ENCODE data around the gene KCNJ6.
A peak's percentile ranks its signal among the peaks of the same experiment; 100 is the strongest.
"Not testable (repeated sequence)": the region's sequence is repeated elsewhere in the genome, so short reads cannot be mapped to it uniquely, and the experiment has no call there.

Gene KCNJ6

GRCh38 chr21:37932936-37933335, 16.7 kb upstream of the KCNJ6 start:
- Histone ChIP-seq H3K9me3 (replicated peaks; ENCODE audit: low read length) (peaks cover 4% of the 10 kb centered on the region), H3K9ac (ENCODE audit: low read depth, low read length) (no peak overlapping the region), H3K27me3 (ENCODE audit: control insufficient read depth, insufficient read depth, low read length) (peaks cover 2% of the 10 kb centered on the region), H3K4me3 (ENCODE audit: low read length) (no peak overlapping the region), H3K4me1 (ENCODE audit: control insufficient read depth, insufficient read depth, low read length) (no peaks in the 10 kb centered on the region), H3K4me2 (ENCODE audit: low read length) (no peak overlapping the region), H3K36me3 (ENCODE audit: insufficient read depth, low read length) (no peaks in the 10 kb centered on the region)

- Histone ChIP-seq H3K4me2 (ENCODE audit: low read length) (no peak overlapping the region), H3K27me3 (ENCODE audit: control insufficient read depth, insufficient read depth, low read length) (peaks cover 2% of the 10 kb centered on the region), H3K9me3 (replicated peaks; ENCODE audit: low read length) (peaks cover 4% of the 10 kb centered on the region), H3K4me1 (ENCODE audit: control insufficient read depth, insufficient read depth, low read length) (no peaks in the 10 kb centered on the region), H3K4me3 (ENCODE audit: low read length) (no peak overlapping the region), H3K9ac (ENCODE audit: low read depth, low read length) (no peak overlapping the region), H3K36me3 (ENCODE audit: insufficient read depth, low read length) (no peaks in the 10 kb centered on the region)
These were observed 11.5 kb upstream of the KCNJ6 start for GRCh38 chr21:37927711-37928110.

GRCh38 chr21:37921091-37921490, 4.8 kb upstream of the KCNJ6 start:
- H3K4me1 ChIP-seq (ENCODE audit: control insufficient read depth, insufficient read depth, low read length): peaks cover 12% of the 10 kb centered on the region
- no peak overlapping the region for H3K9ac ChIP-seq (ENCODE audit: low read depth, low read length)
- no peaks in the 10 kb centered on the region for H3K36me3 ChIP-seq (ENCODE audit: insufficient read depth, low read length)
- H3K27me3 ChIP-seq (ENCODE audit: control insufficient read depth, insufficient read depth, low read length): no peaks in the 10 kb centered on the region
- no peaks in the 10 kb centered on the region for H3K9me3 ChIP-seq (replicated peaks; ENCODE audit: low read length)
- no peak overlapping the region for H3K4me2 ChIP-seq (ENCODE audit: low read length)
- H3K4me3 ChIP-seq (ENCODE audit: low read length): no peak overlapping the region

GRCh38 chr21:37920302-37920701, 4.0 kb upstream of the KCNJ6 start:
- H3K36me3 ChIP-seq (ENCODE audit: insufficient read depth, low read length); H3K9me3 ChIP-seq (replicated peaks; ENCODE audit: low read length); H3K4me2 ChIP-seq (ENCODE audit: low read length); H3K4me3 ChIP-seq (ENCODE audit: low read length); H3K9ac ChIP-seq (ENCODE audit: low read depth, low read length); H3K27me3 ChIP-seq (ENCODE audit: control insufficient read depth, insufficient read depth, low read length): not testable (repeated sequence)
- peaks cover 16% of the 10 kb centered on the region for H3K4me1 ChIP-seq (ENCODE audit: control insufficient read depth, insufficient read depth, low read length)

- H3K9ac ChIP-seq (ENCODE audit: low read depth, low read length): no peak overlapping the region
- H3K27me3 ChIP-seq (ENCODE audit: control insufficient read depth, insufficient read depth, low read length): peaks cover 8% of the 10 kb centered on the region
- peak overlapping the region; percentile 83 for H3K4me2 ChIP-seq (ENCODE audit: low read length)
- no peak overlapping the region for H3K4me3 ChIP-seq (ENCODE audit: low read length)
- no peaks in the 10 kb centered on the region for H3K36me3 ChIP-seq (ENCODE audit: insufficient read depth, low read length)
- H3K9me3 ChIP-seq (replicated peaks; ENCODE audit: low read length): no peaks in the 10 kb centered on the region
- peaks cover 26% of the 10 kb centered on the region for H3K4me1 ChIP-seq (ENCODE audit: control insufficient read depth, insufficient read depth, low read length)
These were observed 1.4 kb upstream of the KCNJ6 start for GRCh38 chr21:37917612-37918011.

DNA sequence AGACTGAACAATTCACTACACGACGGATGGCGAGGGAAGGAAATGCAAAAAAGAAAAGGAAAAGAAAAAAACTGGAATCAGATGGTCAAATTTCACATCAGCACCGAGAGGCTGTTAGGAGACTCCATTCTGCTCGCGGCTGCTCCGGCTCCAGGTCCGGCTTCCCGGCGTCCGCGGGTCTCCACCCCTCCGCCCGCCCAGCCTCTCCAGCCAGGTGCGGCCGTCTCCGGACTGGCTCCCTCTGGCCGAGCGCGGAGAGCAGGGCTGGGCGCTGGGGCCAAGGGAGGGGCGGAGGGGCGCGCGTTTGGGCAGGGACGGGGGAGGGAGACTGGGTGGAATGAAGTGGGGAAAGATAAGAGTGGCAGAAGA, 332 bp downstream of the KCNJ6 start:
- peak overlapping the region; percentile 86 for H3K9ac ChIP-seq (ENCODE audit: low read depth, low read length)
- H3K27me3 ChIP-seq (ENCODE audit: control insufficient read depth, insufficient read depth, low read length): peaks cover 8% of the 10 kb centered on the region
- peak overlapping the region; percentile 82 for H3K4me3 ChIP-seq (ENCODE audit: low read length)

GRCh38 chr21:37915497-37915911, 753 bp downstream of the KCNJ6 start:
- H3K4me1 ChIP-seq (ENCODE audit: control insufficient read depth, insufficient read depth, low read length): peaks cover 26% of the 10 kb centered on the region
- H3K36me3 ChIP-seq (ENCODE audit: insufficient read depth, low read length): no peaks in the 10 kb centered on the region
- peak overlapping the region; percentile 82 for H3K4me3 ChIP-seq (ENCODE audit: low read length)
- peak overlapping the region; percentile 86 for H3K9ac ChIP-seq (ENCODE audit: low read depth, low read length)
- H3K9me3 ChIP-seq (replicated peaks; ENCODE audit: low read length): no peaks in the 10 kb centered on the region
- H3K4me2 ChIP-seq (ENCODE audit: low read length): peak overlapping the region; percentile 83
- peaks cover 8% of the 10 kb centered on the region for H3K27me3 ChIP-seq (ENCODE audit: control insufficient read depth, insufficient read depth, low read length)

More for the DNA sequence above, 332 bp downstream of the KCNJ6 start:
- Histone ChIP-seq H3K36me3 (ENCODE audit: insufficient read depth, low read length) (no peaks in the 10 kb centered on the region), H3K4me1 (ENCODE audit: control insufficient read depth, insufficient read depth, low read length) (peaks cover 26% of the 10 kb centered on the region), H3K4me2 (ENCODE audit: low read length) (peak overlapping the region; percentile 83), H3K9me3 (replicated peaks; ENCODE audit: low read length) (no peaks in the 10 kb centered on the region)

DNA sequence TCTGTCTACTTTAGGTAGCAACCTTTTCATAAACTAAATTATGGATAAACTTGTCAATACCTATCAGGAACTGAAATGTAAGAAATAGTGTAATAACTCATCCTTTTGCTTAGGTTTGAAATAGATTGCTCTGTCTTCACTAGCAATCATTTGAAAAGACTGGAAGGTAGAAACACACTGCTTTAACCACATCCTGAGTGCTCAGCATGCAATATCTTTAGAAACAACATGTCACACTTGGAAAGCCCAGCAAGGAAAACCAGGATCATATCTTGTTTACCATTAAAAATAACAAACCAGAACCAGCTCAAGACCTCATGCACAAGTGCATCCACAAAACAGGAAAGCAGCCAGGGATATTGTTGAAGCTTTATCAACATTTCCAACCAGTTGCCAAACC, 3.6 kb downstream of the KCNJ6 start:
- peaks cover 8% of the 10 kb centered on the region for H3K27me3 ChIP-seq (ENCODE audit: control insufficient read depth, insufficient read depth, low read length)
- H3K4me1 ChIP-seq (ENCODE audit: control insufficient read depth, insufficient read depth, low read length): peaks cover 33% of the 10 kb centered on the region
- no peak overlapping the region for H3K9ac ChIP-seq (ENCODE audit: low read depth, low read length)
- peak overlapping the region; percentile 38 for H3K4me2 ChIP-seq (ENCODE audit: low read length)
- peaks cover 3% of the 10 kb centered on the region for H3K36me3 ChIP-seq (ENCODE audit: insufficient read depth, low read length)
- no peak overlapping the region for H3K4me3 ChIP-seq (ENCODE audit: low read length)
- no peaks in the 10 kb centered on the region for H3K9me3 ChIP-seq (replicated peaks; ENCODE audit: low read length)

- H3K36me3 ChIP-seq (ENCODE audit: insufficient read depth, low read length): peaks cover 3% of the 10 kb centered on the region
- H3K4me3 ChIP-seq (ENCODE audit: low read length): no peak overlapping the region
- H3K4me2 ChIP-seq (ENCODE audit: low read length): no peak overlapping the region
- H3K4me1 ChIP-seq (ENCODE audit: control insufficient read depth, insufficient read depth, low read length): peaks cover 26% of the 10 kb centered on the region
- H3K9ac ChIP-seq (ENCODE audit: low read depth, low read length): no peak overlapping the region
- H3K9me3 ChIP-seq (replicated peaks; ENCODE audit: low read length): no peaks in the 10 kb centered on the region
- H3K27me3 ChIP-seq (ENCODE audit: control insufficient read depth, insufficient read depth, low read length): no peaks in the 10 kb centered on the region
These were observed 6.3 kb downstream of the KCNJ6 start for GRCh38 chr21:37909936-37910335.

DNA sequence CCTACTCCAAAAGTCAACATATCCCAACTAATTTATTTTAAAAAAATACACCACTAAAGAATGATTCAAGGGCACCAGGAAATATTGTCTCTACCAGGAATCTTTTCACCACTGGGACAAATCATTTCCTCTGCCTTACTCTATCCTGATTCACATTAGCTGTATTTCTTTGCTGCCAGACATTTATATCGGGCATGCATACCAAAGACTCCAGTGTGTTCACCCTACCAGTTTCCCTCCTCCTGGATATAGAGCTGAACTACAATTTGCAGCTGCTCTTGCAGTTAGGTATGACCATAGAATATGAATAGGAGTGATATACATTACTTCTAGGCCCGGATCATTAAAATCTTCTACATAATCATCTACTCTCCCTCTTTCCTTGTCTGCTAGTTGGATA, 7.6 kb downstream of the KCNJ6 start:
- H3K4me2 ChIP-seq (ENCODE audit: low read length): no peak overlapping the region
- H3K4me3 ChIP-seq (ENCODE audit: low read length): no peak overlapping the region
- peaks cover 17% of the 10 kb centered on the region for H3K4me1 ChIP-seq (ENCODE audit: control insufficient read depth, insufficient read depth, low read length)
- H3K27me3 ChIP-seq (ENCODE audit: control insufficient read depth, insufficient read depth, low read length): no peaks in the 10 kb centered on the region
- peaks cover 3% of the 10 kb centered on the region for H3K36me3 ChIP-seq (ENCODE audit: insufficient read depth, low read length)
- H3K9ac ChIP-seq (ENCODE audit: low read depth, low read length): no peak overlapping the region
- no peaks in the 10 kb centered on the region for H3K9me3 ChIP-seq (replicated peaks; ENCODE audit: low read length)

- Histone ChIP-seq H3K36me3 (ENCODE audit: insufficient read depth, low read length) (peaks cover 3% of the 10 kb centered on the region), H3K9me3 (replicated peaks; ENCODE audit: low read length) (no peaks in the 10 kb centered on the region), H3K4me1 (ENCODE audit: control insufficient read depth, insufficient read depth, low read length) (peaks cover 17% of the 10 kb centered on the region), H3K9ac (ENCODE audit: low read depth, low read length) (no peak overlapping the region), H3K27me3 (ENCODE audit: control insufficient read depth, insufficient read depth, low read length) (no peaks in the 10 kb centered on the region), H3K4me3 (ENCODE audit: low read length) (no peak overlapping the region), H3K4me2 (ENCODE audit: low read length) (no peak overlapping the region)
These were observed 9.2 kb downstream of the KCNJ6 start for GRCh38 chr21:37907076-37907475.

- Histone ChIP-seq H3K4me3 (ENCODE audit: low read length) (no peak overlapping the region), H3K4me1 (ENCODE audit: control insufficient read depth, insufficient read depth, low read length) (peaks cover 17% of the 10 kb centered on the region), H3K36me3 (ENCODE audit: insufficient read depth, low read length) (peaks cover 3% of the 10 kb centered on the region), H3K9ac (ENCODE audit: low read depth, low read length) (no peak overlapping the region), H3K9me3 (replicated peaks; ENCODE audit: low read length) (no peaks in the 10 kb centered on the region), H3K27me3 (ENCODE audit: control insufficient read depth, insufficient read depth, low read length) (no peaks in the 10 kb centered on the region), H3K4me2 (ENCODE audit: low read length) (no peak overlapping the region)
These were observed 11.0 kb downstream of the KCNJ6 start for GRCh38 chr21:37905291-37905690.
